Erythroblast (primary cell): Measurements from ENCODE around the gene DEPDC5.

Source experiments
- DNase-seq, 2 experiments: peaks; one replicate each; lab custom pipeline; 2025; lab: John Stamatoyannopoulos, UW
- GATA1 ChIP-seq: IDR thresholded peaks from 2 replicates; pipeline ENCODE4 v1.6.1; 2011; ENCODE audit warnings: low read depth, mild to moderate bottlenecking, control low read depth, low read length, moderate library complexity
- POLR2A ChIP-seq: IDR thresholded peaks from 2 replicates; pipeline ENCODE4 v1.6.1; 2011; ENCODE audit warnings: mild to moderate bottlenecking, low read length

The DEPDC5 gene

DNA sequence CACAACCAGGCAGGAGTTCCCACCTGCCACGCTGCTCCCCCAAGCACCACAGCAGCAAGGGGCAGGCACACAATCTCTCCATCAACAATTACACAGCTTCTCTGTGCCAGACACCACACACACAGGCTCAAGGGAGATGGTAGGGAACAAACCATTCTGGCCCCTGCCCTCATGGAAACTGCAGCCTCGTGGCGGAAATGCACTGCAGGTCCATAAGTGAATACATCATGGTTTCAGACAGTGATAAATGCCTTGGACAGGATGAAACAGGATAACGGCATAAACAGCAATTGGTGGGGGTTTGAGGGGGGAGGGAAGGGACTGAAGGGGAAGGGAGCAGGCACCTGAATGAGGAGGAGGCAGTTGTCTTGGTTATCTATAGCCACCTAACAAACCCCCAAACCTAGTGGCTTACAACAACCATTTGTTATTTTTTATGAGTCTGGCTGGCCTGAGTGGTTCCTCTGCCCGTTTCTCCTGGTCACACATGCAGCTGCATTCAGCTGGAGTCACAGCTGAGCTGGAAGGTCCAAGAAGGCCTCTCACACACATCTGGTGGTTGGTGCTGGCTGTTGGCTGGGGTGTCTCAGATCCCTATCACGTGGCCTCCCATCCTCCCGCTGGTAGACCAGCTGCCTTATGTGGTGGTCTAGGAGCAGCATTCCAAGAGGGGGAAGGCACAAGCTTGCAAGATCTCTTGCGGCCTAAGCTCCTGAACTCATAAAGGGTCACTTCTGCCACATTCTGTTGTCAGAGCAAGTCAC, 175.5 kb downstream of the DEPDC5 start:
- peak; percentile 28 for DNase-seq
- no peak for TF ChIP-seq GATA1
- TF ChIP-seq POLR2A, result no peak

DNA sequence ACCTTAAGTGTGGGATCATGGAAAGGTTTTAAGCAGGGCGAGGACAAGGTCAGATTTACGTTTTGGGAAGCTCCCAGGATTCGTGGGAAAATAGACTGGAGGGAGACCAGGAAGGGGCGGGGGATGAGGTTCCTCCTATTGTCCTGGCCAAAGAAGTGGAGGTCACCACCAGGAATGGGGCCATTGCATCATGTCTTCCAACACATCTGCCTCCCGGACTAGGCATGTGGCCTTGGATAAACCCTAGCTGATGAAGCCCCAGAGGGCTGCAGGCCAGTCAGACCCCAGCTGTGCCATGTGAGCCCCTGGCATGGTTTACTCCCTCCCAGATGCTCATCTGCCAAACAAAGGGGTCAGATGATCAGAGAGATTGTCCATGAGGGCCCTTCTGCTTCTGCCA, 179.0 kb downstream of the DEPDC5 start:
- DNase-seq, result no peak
- no peak for TF ChIP-seq GATA1
- no peak for TF ChIP-seq POLR2A

DNA sequence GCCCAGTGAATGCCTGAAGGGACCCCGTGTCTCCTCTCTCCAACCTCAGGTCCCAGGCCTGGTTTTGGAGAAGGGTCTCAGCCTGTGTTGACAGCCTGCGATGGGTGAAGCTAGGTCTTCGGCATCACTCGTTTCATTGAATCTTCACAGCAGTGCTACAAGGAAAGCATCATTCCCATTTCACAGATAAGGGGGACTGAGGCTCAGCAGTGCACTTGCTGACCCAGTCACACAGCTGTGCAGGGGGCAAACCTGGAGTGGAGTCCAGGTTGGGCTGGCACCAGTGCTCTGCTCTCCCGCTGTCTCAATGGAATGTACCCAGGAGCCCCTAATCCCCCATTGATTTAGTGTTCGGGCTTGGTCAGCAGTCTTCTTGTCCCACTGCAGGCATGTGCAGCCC, 179.6 kb downstream of the DEPDC5 start:
- DNase-seq, result no peak
- TF ChIP-seq POLR2A, result no peak
- TF ChIP-seq GATA1, result no peak

DNA sequence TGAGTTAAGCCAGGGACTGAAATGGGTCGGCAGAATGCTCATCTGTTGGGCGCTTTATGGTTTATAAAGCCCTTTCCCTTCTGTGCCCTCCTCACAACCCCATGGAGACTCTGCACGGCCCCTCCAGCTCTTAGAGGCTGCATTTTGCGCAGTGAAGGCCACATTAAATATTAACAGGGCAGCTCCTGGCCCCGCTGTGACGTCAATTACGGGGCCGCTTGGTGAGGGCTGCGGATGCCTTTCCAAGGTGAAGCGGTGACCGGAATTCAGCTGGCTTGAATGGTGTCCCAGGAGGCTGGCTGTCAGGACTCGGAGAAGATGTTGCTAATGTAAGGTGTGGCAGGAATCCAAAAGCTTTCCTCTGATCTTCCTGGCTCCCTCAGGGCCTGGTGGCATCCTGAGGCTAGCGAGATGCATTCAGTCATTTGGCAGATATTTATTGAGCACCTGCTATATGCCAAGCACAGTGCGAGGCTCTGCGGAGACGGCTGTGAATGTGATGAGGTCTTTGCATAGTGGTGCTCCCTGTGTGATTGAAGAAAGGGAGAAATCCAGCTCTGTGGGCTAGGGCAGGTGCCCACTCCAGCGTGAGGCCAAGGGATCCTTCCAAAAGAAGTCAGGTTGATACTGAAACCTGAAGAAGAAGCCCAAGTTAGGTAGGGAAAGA, 180.1 kb downstream of the DEPDC5 start:
- no peak for TF ChIP-seq GATA1
- TF ChIP-seq POLR2A, result no peak

DNA sequence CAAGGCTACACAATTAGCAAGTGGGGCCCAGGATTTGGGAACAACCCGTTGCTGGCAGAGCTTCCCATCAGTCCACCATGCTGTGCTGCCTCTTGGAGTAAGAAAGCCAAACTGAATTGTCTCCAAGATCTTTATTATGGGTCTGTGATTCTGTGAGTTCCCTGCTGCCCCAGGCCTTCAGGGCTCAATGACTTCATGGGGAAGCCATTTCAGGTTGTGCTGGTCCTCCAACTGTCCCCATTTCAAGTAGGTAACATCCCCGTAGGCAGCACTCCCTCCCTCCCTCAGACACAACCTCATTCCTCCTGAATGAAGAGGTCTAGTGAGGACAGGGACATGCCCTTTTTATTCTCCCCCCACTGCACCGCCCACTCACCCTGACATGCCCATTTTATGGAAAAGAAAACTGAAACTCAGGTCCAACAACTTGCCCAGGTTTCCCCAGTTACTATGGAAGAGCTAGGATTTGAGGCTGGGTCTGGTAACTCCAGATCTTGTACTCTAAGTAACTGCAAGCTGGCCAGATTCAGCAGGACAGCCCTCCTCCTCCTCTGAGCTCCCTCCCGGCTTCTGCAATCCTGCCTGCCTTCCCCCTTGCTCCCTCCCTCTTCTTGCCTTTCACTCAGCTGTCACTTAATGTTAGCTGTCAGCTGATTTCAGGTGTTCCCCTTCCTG, 182.3 kb downstream of the DEPDC5 start:
- no peak for TF ChIP-seq POLR2A
- TF ChIP-seq GATA1, result no peak
- peak; percentile 33 to 51 for DNase-seq

More for the DNA sequence above, 180.1 kb downstream of the DEPDC5 start:
- no peak for DNase-seq

DNA sequence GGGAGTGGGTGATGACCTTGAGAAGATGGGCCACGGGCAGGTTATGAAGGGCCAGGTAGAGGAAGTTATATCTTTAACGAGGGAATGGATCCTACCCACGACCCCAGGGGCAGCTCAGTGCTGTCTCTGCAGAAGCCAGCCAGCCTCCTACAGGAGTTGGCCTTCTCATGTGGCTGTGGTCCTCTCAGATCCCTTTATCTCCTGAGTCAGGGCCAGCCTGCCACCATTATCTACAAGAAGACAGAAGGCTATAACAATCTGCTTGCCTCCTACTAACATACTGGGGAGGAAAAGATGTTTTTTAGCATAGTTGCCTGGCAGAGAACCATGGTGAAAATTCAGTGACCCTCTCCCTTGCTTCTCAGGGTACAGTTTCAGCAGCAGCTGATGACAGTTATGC, 183.5 kb downstream of the DEPDC5 start:
- DNase-seq, result peak; percentile 88 to 96
- TF ChIP-seq GATA1 (peak; percentile 72), POLR2A (peak; percentile 44)

DNA sequence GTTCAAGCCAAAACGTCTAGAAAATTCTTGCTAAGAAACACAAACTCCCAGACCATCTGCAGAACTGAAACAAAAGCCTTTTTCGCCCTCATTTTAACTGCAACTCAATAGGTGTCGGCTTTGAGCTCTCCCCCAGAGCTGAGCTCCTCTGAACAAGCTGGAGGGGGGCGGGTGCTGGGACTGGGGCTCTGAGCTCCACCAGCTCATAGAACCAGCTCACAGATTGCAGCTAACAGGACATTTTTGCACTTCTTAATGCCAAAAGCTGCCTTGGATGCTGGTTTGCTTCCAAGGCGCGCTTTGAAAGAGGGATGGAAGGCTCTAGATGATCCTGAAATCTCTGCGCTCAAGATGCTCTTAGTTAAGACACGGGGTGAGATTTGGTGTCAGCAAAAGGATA, 184.5 kb downstream of the DEPDC5 start:
- no peak for DNase-seq
- TF ChIP-seq GATA1 (no peak), POLR2A (no peak)

DNA sequence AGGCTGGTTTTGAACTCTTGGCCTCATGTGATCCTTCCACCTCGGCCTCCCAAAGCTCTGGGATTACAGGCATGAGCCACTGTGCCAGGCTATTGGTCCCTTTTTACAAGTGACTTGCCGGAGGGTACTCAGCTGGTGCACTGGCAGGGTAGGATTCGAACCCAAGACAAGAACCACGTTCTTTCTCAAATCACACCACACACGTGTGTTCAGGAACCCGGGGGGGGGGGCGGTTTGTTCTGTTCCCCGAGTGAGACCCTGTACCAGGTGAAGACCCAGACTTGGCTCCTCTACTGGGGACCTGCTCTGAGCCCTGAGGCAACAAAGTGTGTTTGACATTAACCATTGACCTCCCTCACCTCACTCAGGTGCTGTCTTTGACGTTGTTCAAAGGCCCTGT, 186.7 kb downstream of the DEPDC5 start:
- TF ChIP-seq POLR2A, result no peak
- no peak for TF ChIP-seq GATA1
- DNase-seq, result no peak

DNA sequence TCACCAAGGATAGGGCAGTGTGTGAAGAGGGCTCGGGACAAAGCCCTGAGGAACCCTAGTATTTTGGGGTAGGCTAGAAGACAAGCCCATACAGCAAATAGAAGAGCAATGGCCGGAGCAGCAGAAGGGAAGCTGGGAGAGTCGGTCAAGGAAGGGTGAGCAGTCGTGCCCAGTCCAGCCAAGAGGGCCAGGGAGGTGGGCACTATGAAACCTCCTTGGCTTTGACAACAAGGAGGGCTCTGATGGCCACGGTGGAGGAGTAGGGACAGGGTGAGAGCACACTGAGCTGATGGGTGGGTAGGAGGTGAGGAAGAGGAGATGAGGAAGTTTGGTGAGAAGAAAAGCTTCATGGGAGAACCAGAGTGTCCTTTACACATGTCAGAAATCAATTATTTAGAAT, 188.3 kb downstream of the DEPDC5 start:
- DNase-seq, result no peak
- no peak for TF ChIP-seq GATA1
- TF ChIP-seq POLR2A, result no peak

DNA sequence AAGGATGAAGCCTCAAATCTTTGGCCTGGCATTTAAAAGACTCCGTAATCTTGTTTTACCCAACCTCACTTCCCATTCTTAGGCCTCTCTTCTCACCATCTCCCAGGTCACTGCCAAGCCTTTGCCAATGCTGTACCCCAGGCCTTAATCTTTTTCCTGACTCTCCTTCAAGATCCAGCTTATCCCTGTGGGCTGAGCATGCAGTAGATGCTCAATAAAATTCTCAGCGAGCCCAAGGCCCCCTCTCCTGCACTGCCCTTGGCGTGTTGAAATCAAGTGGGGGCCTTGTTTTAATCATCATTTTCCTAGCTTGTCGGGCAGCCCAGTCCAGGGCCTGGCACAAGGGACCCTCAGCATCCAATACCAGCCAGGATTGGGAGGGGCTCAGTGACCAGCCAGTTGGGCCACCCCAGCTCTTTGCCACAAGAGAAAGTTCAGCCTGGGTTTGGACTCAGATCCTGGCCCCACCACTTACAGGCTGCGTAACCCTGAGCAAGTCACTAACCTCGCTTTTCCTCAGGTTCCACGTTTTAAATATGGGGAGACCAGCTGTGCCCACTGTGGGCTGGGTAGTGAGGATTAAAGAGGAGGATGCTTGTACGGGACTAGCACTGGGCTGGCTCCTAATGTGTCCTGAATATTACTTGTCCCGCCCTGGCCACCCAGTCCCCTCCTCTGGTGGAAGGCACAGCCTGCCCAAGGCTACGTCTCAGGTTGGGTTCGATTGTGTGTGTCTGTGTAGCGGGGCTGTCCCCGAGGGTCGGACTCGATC, 189.6 kb downstream of the DEPDC5 start:
- TF ChIP-seq POLR2A (no peak), GATA1 (no peak)
- peak in 1 of 2 experiments; percentile 43 for DNase-seq

DNA sequence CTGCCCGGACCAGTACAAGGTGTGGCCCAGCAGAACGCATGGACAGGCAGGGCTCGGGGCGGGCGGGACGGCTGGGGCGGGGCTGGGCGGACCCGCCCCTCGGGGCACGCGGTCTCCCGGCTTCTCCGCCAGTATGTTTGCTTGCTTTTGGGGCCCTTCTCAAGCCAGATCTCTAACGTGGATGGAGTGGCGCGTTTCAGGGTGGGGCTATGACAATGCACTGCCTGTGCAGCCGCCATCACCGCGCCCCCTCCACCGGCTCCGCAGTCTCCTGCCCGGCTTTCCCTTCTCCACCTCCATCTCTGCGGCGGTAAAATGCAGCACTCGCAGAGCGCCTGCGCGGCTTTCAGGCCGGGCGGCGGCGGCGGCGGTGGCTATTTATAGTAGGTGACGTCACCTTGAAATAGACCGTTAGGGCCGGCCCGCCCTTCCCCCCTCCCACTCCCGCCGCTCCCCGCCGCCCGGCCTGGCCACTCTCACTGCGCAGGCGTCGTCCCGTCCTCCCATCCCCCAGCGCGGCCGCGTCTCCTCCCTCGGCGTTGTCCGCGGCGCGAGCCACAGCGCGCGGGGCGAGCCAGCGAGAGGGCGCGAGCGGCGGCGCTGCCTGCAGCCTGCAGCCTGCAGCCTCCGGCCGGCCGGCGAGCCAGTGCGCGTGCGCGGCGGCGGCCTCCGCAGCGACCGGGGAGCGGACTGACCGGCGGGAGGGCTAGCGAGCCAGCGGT, 190.3 kb downstream of the DEPDC5 start, which contains the start of gene YWHAH:
YWHAH (plus strand) TSS at position 558 of the 722 bp plus-strand sequence. CDS start 199 bp downstream, outside the sequence.
- no peak for TF ChIP-seq GATA1
- peak; percentile 91 for TF ChIP-seq POLR2A
- peak; percentile 97 to 99 for DNase-seq

DNA sequence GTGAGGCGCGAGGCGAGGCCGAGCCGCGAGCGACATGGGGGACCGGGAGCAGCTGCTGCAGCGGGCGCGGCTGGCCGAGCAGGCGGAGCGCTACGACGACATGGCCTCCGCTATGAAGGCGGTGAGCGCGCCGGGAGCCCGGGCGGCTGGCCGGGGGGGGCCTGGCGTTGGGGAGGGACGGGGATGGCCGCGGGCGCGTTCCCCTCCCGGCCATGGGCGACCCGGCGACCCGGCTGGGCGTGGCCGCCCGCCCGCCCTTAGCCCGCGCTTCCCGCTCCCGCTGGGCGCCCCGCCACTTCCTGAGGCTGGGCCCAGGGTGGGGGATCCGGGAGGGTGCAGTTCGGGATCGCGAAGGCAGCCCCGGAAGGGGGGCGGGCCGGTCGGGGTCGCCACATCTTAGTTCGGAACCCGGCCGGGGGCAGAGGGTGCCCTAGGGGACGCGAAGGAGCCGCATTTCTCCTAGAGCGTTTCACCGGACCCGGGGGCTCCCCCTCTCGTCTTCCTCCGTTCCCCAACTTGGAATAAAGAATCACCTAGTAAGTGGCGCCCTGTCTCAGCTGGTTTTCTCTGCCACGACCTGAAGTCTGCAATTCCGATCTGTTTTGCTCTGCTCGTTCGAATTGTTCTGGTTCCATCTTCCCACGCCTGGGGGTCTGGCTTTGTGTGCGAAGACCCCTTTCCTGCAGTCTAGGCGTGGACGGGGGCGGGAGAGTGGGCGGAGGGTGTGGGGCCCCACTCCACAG, 191.1 kb downstream of the DEPDC5 start:
- DNase-seq, result peak; percentile 57 to 77
- TF ChIP-seq POLR2A, result peak; percentile 64
- TF ChIP-seq GATA1, result no peak
